Measurements from ENCODE around the gene CACNA1B.
"Not testable (repeated sequence)": the region's sequence is repeated elsewhere in the genome, so short reads cannot be mapped to it uniquely, and the experiment has no call there.

DNA sequence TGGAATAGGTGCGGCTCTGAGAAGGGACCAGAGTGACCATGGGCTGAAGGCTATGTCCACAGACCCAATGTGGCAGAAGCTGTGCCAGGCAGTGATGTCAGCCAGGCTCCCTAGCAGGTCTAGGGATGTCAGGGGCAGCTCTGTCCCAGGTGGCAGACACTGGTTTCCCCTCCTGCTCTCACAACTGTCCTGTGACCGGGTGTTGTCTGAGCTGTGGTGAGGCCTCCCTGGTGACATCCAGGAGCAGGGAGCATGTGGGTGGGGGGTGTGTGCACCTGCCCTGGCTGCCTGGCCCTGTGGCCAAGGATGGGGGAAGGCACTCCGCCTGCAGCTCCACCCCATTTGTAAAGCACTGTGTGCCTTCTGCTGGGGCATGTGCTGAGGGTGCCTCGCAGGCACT is 257.0 kb downstream of the CACNA1B start:
- TF ChIP-seq, protein P1, sequence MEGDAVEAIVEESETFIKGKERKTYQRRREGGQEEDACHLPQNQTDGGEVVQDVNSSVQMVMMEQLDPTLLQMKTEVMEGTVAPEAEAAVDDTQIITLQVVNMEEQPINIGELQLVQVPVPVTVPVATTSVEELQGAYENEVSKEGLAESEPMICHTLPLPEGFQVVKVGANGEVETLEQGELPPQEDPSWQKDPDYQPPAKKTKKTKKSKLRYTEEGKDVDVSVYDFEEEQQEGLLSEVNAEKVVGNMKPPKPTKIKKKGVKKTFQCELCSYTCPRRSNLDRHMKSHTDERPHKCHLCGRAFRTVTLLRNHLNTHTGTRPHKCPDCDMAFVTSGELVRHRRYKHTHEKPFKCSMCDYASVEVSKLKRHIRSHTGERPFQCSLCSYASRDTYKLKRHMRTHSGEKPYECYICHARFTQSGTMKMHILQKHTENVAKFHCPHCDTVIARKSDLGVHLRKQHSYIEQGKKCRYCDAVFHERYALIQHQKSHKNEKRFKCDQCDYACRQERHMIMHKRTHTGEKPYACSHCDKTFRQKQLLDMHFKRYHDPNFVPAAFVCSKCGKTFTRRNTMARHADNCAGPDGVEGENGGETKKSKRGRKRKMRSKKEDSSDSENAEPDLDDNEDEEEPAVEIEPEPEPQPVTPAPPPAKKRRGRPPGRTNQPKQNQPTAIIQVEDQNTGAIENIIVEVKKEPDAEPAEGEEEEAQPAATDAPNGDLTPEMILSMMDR (IDR thresholded peaks at IDR 0.05), result not testable (repeated sequence)
- not testable (repeated sequence) for TF ChIP-seq POLR2A (IDR thresholded peaks at IDR 0.05)
